GM18502 (cell line): Measurements from ENCODE around the gene ENPP7.

ENCODE experiments used
- ATAC-seq: cut with Tn5 transposase; IDR thresholded peaks from one replicate; pipeline ENCODE4 v1.9.1; 2021; ENCODE audit warnings: mild to moderate bottlenecking; ENCODE audit not compliant: unreplicated experiment, poor library complexity

Gene ENPP7, protein sequence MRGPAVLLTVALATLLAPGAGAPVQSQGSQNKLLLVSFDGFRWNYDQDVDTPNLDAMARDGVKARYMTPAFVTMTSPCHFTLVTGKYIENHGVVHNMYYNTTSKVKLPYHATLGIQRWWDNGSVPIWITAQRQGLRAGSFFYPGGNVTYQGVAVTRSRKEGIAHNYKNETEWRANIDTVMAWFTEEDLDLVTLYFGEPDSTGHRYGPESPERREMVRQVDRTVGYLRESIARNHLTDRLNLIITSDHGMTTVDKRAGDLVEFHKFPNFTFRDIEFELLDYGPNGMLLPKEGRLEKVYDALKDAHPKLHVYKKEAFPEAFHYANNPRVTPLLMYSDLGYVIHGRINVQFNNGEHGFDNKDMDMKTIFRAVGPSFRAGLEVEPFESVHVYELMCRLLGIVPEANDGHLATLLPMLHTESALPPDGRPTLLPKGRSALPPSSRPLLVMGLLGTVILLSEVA

DNA sequence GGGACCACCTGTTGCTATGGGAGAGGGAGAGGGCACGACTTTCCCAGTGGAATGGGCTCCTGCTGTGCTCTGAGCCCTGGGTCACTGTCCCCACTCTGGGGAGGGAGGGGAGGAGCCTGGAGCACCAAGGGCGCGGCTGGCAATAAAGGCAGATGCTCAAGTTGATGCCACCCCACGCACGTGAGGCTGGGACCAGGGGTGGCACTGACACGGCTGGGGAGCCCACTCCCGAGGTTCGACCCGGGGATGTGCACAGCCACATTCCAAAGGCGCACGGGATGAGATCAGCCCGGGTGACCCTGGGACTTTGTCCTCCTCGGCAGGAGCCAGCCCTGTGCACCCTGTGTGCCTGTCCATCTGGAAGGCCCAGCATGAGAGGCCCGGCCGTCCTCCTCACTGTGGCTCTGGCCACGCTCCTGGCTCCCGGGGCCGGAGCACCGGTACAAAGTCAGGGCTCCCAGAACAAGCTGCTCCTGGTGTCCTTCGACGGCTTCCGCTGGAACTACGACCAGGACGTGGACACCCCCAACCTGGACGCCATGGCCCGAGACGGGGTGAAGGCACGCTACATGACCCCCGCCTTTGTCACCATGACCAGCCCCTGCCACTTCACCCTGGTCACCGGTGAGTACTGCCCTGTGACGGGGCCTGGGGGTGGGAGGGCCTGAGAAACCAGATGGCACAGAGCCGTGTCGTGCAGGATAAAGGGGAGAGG is at the start of gene ENPP7:
Gene ENPP7 (plus strand): TSS at position 175 of the 715 bp plus-strand sequence. CDS start 197 bp downstream, at position 372.
- ATAC-seq, result no peak

DNA sequence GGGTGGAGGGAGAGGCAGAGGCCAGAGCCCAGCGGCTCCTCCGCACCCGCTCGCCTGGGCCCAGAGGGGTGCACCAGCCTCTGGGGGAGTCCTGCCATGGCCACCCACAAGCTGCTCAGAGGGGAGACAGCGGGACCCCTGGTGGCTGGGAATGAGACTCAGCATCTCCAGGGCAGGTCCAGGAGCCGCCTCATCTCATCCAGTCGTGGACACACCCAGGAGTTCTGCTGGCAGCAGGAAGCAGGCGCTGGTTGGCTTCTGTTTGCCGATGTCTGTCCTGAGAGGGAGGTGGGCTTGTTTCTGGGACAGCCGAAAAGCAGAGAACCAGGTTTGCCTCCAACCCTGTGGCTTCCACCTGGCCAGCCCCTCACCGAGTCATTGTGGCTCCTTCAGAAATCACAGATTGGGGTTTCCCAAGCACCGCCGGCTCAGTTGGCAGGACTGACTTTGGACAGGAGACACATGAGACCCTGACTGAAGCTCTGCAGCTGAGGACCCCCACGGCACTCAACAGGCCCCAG is 49.6 kb upstream of the ENPP7 start:
- ATAC-seq, result no peak

DNA sequence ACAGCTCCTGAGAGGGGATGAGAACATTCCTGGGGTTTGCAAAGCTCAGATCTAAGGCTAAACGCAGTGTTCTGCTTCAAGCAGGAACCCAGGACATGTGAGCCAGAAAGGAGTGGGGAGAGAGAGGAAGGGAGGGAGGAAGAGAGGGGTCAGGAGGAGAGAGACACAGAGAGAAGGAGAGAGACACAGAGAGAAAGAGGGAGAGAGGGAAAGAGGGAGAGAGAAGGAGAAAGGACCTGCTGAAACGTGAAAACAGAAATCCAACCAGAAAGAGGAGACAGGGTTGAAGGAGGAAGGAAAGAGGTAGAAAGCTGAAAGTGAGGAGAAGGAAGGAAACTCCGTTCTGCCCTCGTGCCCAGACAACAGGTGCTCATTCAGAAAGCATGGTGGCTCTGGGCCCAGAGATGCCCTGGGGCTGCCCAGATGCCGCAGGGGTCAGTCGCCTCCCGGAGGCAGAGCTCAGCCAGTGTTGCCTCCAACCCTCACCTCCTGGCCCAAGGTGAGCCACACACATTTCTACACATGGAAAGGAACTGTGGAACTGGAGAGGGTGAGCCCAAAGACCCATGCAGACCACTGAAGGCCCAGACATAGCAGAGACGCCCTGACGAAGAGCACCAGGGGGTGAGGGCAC is 49.0 kb upstream of the ENPP7 start:
- no peak for ATAC-seq

DNA sequence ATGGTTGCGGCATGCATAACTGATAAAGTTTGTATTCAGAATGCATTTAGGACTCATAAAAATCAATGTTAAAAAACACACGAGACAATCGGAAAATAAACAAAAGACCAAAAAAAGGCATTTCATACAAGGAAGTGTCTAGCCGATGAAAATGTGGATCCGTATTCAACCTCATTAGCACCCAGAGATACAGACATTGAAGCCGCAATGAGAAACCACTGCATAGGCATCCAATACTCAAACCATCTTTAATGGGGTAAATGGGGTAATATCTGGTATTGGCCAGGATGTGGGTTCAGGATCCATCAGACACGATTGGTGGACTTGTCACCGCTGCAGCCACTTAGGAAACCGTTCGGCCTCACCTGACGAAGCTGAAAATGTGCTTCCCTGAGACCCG is 47.4 kb upstream of the ENPP7 start:
- no peak for ATAC-seq

DNA sequence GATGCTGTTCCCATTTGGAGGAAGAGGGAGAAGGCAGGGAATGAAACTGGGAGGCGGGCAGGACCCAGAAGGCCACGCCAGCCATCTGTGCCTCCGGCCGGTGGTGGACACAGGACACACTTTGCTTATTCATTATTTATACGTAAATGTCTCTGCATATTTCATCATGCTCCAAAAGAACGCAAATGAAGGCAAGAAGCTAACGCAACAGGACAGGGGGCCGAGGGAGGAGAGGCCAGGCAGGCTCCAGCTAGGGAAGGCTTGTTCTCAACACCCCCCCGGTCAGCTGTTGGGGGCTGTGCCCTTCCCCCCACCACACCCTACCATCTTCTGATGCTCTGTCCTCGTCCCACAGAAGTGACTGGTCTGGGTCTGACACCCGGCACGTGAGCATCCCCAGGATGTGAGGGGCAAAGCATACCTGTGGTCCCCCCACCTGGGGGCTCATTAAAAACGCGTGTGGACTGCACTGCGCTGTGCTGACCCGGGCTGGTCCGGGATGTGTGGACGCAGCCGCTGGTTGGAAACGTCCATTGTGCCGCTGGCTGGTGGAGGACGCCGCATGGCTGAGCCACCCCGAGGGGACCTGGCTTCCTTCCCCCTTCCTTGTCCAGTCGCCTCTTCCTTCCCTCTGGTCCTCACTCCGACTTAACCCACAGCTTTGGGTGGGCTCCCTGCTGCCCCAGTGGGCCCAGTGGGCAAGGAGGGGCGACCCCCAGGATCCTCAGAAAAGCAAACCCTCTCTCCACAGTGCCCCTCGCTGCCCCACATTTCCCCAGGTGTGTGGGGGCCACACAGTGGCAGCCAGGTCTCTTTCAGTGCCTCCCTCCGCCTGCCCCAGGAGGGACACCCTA is 46.4 kb upstream of the ENPP7 start:
- no peak for ATAC-seq

DNA sequence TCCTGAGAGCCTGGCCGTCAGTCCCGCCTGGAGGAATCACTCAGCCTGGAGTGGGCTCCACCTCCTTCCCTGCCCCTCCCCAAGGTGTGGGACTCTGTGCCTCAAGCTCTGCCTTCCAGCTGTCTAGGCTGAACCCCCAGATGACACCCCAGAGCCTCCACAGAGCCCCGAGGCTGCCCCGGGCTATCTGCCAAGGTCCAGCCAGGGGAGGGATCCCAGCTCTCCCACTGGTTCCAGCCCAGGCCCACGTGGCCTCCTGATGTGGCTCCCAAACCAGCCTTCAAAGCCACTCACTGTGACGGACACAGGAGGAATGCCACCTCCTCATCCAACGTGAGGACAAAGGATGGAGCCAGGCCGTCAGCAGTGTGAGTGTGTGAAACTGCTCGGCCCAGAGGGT is 45.6 kb upstream of the ENPP7 start:
- no peak for ATAC-seq

DNA sequence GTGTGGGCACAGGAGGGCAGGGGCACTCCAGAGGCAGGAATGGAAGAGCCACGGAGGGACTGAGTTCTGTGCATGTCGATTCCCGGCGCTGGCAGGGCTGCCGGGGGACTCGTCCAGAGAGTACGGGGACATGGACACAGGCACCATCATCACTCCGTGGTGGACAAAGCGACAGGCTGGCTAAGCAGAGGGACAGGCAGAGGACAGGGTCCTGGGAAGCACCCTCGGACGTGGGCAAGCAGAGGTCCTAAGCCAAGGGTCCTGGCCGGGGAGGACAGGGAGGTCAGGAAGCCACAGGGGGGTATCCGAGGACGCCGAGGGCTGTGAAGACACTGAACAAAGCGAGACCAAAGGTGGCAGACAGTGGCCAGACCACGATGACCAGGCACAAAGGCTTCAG is 44.3 kb upstream of the ENPP7 start:
- no peak for ATAC-seq

DNA sequence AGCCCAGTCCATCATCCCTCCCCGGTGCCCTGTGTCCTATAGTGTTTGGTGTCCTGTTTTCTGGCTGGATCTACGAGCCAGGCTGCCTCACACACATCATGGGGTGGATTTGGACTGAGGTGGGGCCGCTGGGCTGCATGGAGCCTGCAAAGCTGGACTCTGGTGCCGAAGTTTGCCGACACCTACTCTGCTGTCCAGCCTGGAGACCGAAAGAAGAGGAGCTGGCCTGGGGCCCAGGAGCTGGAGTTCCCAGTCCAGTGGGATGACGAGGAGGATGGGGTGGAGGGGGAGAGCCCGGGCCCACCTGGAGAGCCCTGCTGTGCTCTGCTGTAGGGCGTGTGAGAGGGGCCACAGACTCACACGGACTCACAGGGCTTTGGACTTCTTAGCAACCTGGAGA is 40.3 kb upstream of the ENPP7 start:
- no peak for ATAC-seq

DNA sequence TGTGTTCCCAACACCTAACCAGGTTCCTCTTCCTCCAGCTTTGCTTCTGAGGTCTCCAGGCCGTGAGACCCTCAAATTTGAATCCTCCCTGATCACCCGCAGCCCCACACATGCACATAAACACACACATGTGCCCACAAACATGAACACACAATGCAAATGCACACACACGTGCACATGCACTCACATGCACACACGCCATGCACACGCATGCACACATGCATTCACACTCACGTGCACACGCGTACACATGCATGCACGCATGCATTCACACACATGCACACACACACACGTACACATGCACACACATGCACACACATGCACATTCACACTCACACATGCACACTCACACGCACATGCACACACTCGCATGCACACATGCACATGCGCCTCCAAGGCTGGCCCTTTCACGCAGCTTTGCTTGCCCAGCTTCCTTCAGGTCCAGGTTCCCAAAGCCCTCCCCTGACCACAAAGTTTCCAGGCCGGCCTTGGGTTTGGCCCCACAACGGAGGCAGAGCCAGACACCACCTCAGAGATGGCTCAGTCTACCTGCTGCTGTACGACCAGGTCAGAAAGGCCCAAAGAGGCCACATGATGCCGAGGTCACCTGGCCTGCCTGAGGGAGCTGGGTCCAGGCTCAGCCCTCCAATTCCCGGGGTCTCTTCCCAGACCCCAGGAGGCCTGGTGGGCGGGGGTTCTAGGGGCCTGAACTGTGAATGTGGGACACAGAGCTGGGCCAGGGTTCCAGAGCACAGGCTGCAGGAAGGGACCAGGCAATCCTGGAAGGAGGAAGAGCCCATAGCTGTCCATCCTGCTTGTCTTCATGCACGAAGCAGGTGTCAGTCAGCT is 39.5 kb upstream of the ENPP7 start:
- no peak for ATAC-seq

DNA sequence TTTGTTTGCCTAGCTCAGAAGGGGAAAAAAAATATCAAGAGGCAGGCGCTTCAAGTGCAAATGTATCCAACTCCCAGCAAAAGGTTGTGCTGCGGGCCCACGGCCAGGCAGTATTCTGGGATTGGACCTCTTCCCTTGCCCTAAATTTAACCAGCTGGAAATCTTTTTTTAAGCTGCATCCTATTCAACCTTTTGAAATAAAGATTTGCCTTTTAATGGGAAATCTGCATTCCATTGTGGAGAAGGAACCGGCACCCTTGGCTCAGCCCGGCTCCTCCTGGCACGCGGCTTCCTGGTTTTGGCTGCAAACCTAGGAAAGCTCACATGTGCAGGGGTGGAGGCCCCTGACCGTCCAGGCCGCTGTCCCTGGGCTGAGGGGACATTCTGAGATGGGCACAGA is 38.8 kb upstream of the ENPP7 start:
- no peak for ATAC-seq

DNA sequence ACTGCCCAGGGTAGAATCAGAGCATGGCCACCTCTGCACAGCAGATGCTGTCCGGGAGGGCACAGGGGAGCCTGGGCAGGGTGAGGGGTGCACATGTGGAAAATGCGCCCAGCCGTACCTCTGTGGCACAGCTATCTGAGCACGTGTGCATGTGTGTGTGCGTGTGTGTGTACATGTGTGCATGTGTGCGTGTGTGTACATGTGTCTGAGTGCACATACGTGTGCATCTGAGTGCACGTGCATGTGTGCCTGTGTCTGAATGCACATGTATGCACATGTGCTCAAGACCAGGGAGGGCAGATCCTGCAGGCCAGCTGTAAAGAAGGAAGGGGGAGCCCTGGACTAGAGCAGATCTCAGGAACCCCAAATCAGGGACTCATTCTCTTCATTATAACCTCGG is 37.3 kb upstream of the ENPP7 start:
- ATAC-seq, result no peak

DNA sequence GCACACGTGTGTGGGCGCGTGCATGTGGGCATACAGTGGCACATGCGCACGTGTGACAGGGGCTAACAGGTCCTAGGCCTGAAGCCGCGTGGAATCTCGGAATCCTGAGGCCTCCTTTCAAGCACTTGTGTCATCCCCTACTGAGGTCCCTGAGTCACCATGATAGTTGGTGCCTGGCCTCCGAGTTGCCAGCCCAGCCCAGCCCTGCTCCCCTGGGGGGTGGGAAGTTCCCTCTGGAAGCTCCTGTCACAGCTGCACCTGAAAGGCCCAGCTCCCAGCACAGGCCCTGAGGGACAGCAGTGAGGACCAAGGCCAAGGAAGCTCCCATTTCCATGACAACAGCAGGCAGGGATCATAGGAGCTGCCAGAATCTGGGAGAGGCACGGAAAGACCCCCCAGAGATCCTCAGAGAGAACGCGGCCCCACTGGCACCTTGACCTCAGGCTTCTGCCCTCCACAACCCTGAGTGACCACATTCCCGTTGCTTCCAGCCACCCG is 35.4 kb upstream of the ENPP7 start:
- ATAC-seq, result no peak

DNA sequence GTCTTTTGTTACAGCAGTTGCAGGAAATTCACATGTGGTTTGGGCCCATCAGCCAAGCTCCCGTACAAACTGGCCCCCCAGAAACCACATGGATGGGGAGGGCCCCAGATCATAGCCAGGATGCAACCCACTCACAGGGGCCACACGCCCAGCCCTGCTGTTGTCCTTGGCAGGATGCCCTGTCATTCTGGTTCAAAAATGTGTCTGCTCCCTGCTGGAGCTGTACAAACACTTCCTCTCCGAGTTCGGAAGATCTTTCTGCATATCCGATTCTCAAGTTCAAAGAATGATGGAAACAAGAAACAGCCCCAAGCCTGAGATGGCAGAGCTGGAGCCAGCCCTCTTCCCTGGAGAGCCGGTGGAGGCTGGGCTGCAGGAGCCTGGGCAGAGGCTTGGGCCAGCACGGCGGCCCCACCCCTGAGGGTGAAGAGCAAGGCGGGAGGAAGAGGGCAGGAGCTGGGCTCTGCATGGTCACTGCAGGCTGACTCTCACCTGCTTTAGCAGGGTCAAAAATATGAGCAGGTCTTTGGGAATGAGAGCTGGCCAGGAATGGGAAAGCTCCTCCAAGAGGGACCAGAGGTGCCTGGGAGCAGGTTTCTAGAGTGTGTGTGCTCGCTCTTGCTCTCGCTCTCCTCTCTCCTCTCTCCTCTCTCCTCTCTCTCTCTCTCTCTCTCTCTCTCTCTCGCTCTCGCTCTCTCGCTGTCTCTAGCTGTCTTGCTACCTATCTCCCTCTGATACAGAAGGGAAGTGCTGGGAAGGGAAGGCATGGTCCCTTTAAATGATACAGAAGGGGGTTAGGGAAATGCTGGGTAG is 34.7 kb upstream of the ENPP7 start:
- no peak for ATAC-seq

DNA sequence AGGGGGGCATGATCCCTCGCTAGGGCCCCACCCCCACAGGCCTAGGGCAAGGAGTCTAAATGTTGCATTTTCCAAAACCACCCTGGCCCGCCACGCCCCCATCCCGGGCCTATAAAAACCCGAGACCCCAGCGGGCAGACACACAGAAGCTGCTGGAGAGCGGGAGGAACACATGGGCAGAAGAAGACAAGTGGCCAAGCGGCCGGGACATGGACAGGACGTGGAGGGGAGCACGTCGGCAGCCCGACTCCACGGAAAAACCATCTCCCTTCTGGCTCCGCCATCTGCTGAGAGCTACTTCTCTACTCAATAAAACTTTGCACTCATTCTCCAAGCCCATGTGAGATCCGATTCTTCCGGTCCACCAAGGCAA is 34.1 kb upstream of the ENPP7 start:
- no peak for ATAC-seq

DNA sequence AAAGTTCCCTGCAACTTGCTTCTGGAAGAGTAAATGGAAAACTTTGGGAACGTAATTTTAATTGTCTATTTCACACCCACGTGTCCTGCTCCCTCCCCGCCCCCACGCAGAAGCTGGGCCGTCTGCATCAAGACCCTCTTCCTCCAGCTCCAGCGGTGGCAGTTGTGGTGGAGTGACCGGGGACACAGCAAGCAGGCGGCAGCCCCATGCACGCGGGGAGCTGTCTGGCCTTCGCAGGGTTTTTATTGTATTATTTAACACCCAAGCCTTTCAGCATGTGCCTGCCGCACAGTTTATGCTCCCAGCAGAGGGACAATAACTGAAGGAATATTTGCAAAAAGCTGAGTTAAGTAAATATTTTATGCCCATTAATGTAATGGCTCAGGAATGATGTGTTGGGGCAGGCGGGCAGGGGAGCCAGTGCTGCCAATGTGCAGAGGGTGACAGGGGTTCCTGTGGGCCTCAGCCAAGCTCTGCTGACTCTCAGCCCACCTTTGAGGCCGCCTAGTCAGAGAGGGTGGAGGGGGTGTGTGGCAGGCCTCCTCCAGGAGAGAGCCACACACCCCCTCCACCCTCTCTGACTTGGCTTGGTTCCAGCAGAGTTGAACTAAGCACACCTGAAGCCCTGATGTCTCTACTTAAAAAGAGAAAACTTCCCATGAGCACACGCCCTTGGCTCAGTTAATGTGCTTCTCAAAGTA is 32.4 kb upstream of the ENPP7 start:
- ATAC-seq, result no peak

DNA sequence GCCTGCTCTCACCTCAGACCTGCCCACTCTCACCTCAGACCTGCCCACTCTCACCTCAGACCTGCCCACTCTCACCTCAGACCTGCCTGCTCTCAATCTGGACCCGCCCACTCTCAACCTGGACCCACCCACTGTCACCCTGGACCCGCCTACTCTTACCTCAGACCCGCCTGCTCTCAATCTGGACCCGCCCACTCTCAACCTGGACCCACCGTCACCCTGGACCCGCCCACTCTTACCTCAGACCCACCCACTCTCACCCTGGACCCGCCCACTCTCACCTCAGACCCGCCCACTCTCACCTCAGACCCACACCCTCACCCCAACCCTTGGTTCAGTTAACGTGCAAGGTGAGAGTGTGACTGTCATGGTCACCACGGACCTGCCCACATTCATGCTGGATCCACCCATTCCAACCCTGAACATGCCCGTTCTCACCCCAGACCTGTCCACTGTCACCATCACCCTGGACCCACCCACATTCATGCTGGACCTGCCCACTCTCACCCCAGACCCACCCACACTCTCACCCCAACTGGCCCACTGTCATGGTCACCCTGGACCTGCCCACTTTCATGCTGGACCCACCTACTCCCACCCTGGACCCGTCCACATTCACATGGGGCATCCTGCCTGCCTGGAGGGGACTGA is 31.2 kb upstream of the ENPP7 start:
- no peak for ATAC-seq

DNA sequence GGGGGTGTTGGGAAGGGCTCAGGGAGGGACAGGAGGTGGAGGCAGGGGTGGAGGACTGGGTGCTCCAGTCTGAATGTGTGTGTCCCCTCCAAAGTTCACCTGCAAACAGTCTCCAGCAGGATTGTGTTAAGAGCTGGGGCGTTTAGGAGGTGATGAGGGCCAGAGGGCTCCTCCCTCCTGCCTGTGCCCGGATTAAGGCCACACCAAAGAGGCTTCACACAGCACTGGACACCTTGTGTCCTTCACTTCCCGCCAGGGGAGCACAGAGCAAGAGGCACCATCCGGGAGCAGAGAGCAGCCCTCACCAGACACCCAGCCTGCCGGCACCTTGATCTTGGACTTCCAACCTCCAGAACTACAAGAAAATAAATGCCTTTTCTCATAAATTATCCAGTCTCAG is 30.2 kb upstream of the ENPP7 start:
- no peak for ATAC-seq
